Measurements from ENCODE around the gene RXRB.

- no peak for TF ChIP-seq ZNF777 (tag by site-specific recombination; IDR thresholded peaks at IDR 0.05; ENCODE audit: borderline replicate concordance)
- no peak for TF ChIP-seq CTCF (tag by site-specific recombination; IDR thresholded peaks at IDR 0.05)
- no peak for TF ChIP-seq ZNF26 (tag by site-specific recombination; IDR thresholded peaks at IDR 0.05)
- no peak for TF ChIP-seq ZNF843 (tag by site-specific recombination; IDR thresholded peaks at IDR 0.05)
- no peak for TF ChIP-seq ZSCAN18 (tag by site-specific recombination; IDR thresholded peaks at IDR 0.05)
- TF ChIP-seq ZNF274 (IDR thresholded peaks at IDR 0.05; ENCODE audit: low read length) = no peak
- no peak for TF ChIP-seq ZNF274 (tag by site-specific recombination; IDR thresholded peaks at IDR 0.05; ENCODE audit: borderline replicate concordance)
- TF ChIP-seq ZNF629 (tag by site-specific recombination; IDR thresholded peaks at IDR 0.05) = no peak
- no peak for TF ChIP-seq INSM2 (tag by site-specific recombination; IDR thresholded peaks at IDR 0.05)
- no peak for TF ChIP-seq ZNF146 (tag by site-specific recombination; IDR thresholded peaks at IDR 0.05)
- TF ChIP-seq REST (tag by site-specific recombination; IDR thresholded peaks at IDR 0.05) = no peak
- TF ChIP-seq ZNF830 (tag by site-specific recombination; IDR thresholded peaks at IDR 0.05; ENCODE audit: low read depth) = no peak
- no peak for TF ChIP-seq ZNF350 (tag by site-specific recombination; IDR thresholded peaks at IDR 0.05)
- TF ChIP-seq ZBTB11 (tag by site-specific recombination; conservative IDR thresholded peaks at IDR 0.05; ENCODE audit: low read depth) = no peak
Measured at GRCh38 chr6:33177552-33178446, 22.7 kb downstream of the RXRB start.
